Endothelial cell of umbilical vein (primary cell): Measurements from ENCODE around the gene SPNS2. TPM values are rescaled to one million over a fixed set of nuclear protein-coding genes. Genes with fewer than 3 reads are reported as not detected.
A peak's percentile ranks its signal among the peaks of the same experiment; 100 is the strongest.

Experiments used
- BruUV-seq: library from RNA; stranded (reverse); fragments of 400-500 nt; replicated peaks from 2 replicates; lab custom pipeline; 2021; lab: Mats Ljungman, UMichigan
- CTCF ChIA-PET: fragments of 300-600, 350-600 bp; sonication (Branson Sonifier 250); formaldehyde crosslinking; loops from one replicate; lab custom pipeline; 2021; ENCODE audit warnings: antibody characterized with exemption, inconsistent platforms; lab: Charles Lee
- POLR2A ChIA-PET: fragments of 300-600, 350-600 bp; sonication (Branson Sonifier 250); formaldehyde crosslinking; loops from one replicate; lab custom pipeline; 2021; ENCODE audit warnings: antibody characterized with exemption, inconsistent platforms; lab: Charles Lee
- DNase-seq: peaks from one replicate; pipeline ENCODE4 v3.0.0-alpha.2; 2011; ENCODE audit warnings: low read depth, low spot score
- FAIRE-seq: peaks from 2 replicates; lab custom pipeline; 2011; peaks lifted over from hg19 to GRCh38; lab: Jason Lieb, UNC
- H2AFZ ChIP-seq: 2 replicates; pipeline ENCODE4 v1.6.0; 2012; ENCODE audit warnings: low read depth, low read length, control low read depth, inconsistent platforms
- H3K27ac ChIP-seq: 2 replicates; pipeline ENCODE4 v1.5.1; 2011; ENCODE audit warnings: low read depth, mild to moderate bottlenecking, control low read depth, low read length, moderate library complexity; ENCODE audit not compliant: insufficient read depth
- H3K27me3 ChIP-seq, 2 experiments: 2 replicates each; pipeline versions ENCODE4 v1.6.0 to v1.6.1; 2011; ENCODE audit warnings: low read length in 2 of 2, mixed read lengths in 1 of 2; ENCODE audit not compliant: control insufficient read depth in 2 of 2, insufficient read depth in 2 of 2
- H3K36me3 ChIP-seq, 2 experiments: 2 replicates in 1 of 2; 3 replicates in 1 of 2; pipeline ENCODE4 v1.5.1; 2011; ENCODE audit warnings: low read length in 2 of 2, mild to moderate bottlenecking in 1 of 2, moderate library complexity in 1 of 2; ENCODE audit not compliant: control insufficient read depth in 2 of 2, insufficient read depth in 2 of 2; ENCODE audit errors: extremely low read depth in 1 of 2
- H3K4me1 ChIP-seq: 3 replicates; pipeline ENCODE4 v1.5.1; 2011; ENCODE audit warnings: mild to moderate bottlenecking, low read length; ENCODE audit not compliant: control insufficient read depth, insufficient read depth; ENCODE audit errors: extremely low read depth
- H3K4me2 ChIP-seq: 2 replicates; pipeline ENCODE4 v1.6.1; 2011; ENCODE audit warnings: low read length, control low read depth, mixed read lengths; ENCODE audit not compliant: insufficient read depth
- H3K4me3 ChIP-seq, 3 experiments: fragments of 200-600 bp in 1 of 3; sonication (generic), shearing (Covaris generic) in 1 of 3; replicated peaks in 1 of 3; 2 replicates each; pipeline ENCODE4 v1.5.1; 2011 to 2016; ENCODE audit warnings: control low read depth in 3 of 3, low read length in 3 of 3, mild to moderate bottlenecking in 2 of 3, inconsistent platforms in 1 of 3, low read depth in 1 of 3, moderate library complexity in 1 of 3; ENCODE audit not compliant: insufficient read depth in 1 of 3
- H3K79me2 ChIP-seq: 2 replicates; pipeline ENCODE4 v1.6.0; 2012; ENCODE audit warnings: low read length, inconsistent platforms; ENCODE audit not compliant: control insufficient read depth, insufficient read depth
- H3K9ac ChIP-seq: replicated peaks from 2 replicates; pipeline ENCODE3; 2011; ENCODE audit warnings: low read length, control low read depth; ENCODE audit not compliant: insufficient read depth; ENCODE audit errors: extremely low read depth
- H3K9me1 ChIP-seq: replicated peaks from 3 replicates; pipeline ENCODE4 v1.6.0; 2011; ENCODE audit warnings: mild to moderate bottlenecking, low read length; ENCODE audit not compliant: control insufficient read depth, insufficient read depth; ENCODE audit errors: extremely low read depth
- H3K9me3 ChIP-seq: replicated peaks from 2 replicates; pipeline ENCODE4 v1.5.1; 2012; ENCODE audit warnings: low read length, inconsistent platforms; ENCODE audit not compliant: control insufficient read depth, insufficient read depth
- H4K20me1 ChIP-seq: replicated peaks from 2 replicates; pipeline ENCODE3; 2011; ENCODE audit warnings: mild to moderate bottlenecking, low read length; ENCODE audit not compliant: control insufficient read depth, insufficient read depth; ENCODE audit errors: extremely low read depth
- EZH2 ChIP-seq: IDR thresholded peaks from 2 replicates; pipeline ENCODE4 v1.6.1; 2012; ENCODE audit warnings: borderline replicate concordance, low read depth, mild to moderate bottlenecking, moderate library complexity, low read length, inconsistent platforms; ENCODE audit not compliant: severe bottlenecking
- FOS ChIP-seq: IDR thresholded peaks from 2 replicates; pipeline ENCODE4 v1.6.1; 2011; ENCODE audit warnings: mild to moderate bottlenecking, low read length, moderate library complexity, borderline replicate concordance; ENCODE audit not compliant: insufficient read depth
- GATA2 ChIP-seq: IDR thresholded peaks from 2 replicates; pipeline ENCODE4 v1.7.0; 2011; ENCODE audit warnings: low read depth, mild to moderate bottlenecking, moderate library complexity, mixed read lengths, low read length; ENCODE audit not compliant: insufficient read length, insufficient read depth
- JUN ChIP-seq: IDR thresholded peaks from 2 replicates; pipeline ENCODE4 v1.6.1; 2011; ENCODE audit warnings: borderline replicate concordance, low read depth; ENCODE audit not compliant: insufficient read length, insufficient read depth
- MYC ChIP-seq: IDR thresholded peaks from one replicate; pipeline ENCODE4 v1.6.1; 2011; ENCODE audit warnings: mild to moderate bottlenecking, low read depth, low read length
- POLR2A ChIP-seq: IDR thresholded peaks from 2 replicates; pipeline ENCODE4 v1.6.1; 2012; ENCODE audit warnings: low read depth, mild to moderate bottlenecking, control low read depth, low read length
- POLR2AphosphoS5 ChIP-seq: IDR thresholded peaks from 2 replicates; pipeline ENCODE4 v1.6.1; 2012; ENCODE audit warnings: low read depth, mild to moderate bottlenecking, control low read depth, low read length, moderate library complexity; ENCODE audit not compliant: insufficient read depth
- dilution Hi-C: fragments of 300-500 bp; cut with MboI; formaldehyde crosslinking; loops from one replicate; pipeline ENCODE4 v1.15.0; 2019; ENCODE audit warnings: low sequenced_read_pairs; ENCODE audit not compliant: extremely low pct_ligation_motif_present
- intact Hi-C: fragments of 100-400 bp; cut with micrococcal nuclease; formaldehyde crosslinking; loops from one replicate; pipeline ENCODE4 v1.10.0; 2022
- polyA plus RNA-seq, 4 experiments: library from polyadenylated mRNA; depleted of rRNA in 3 of 4; stranded (reverse) in 3 of 4; unstranded in 1 of 4; fragments of >200 nt; gene quantifications; 2 replicates each; pipeline versions ENCODE4 v1.2.1 to v1.2.3, GENCODE V29; 2011 to 2012; ENCODE audit warnings: missing spikeins in 1 of 4
- total RNA-seq: library from RNA; stranded (reverse); gene quantifications from 2 replicates; pipeline ENCODE4 v1.2.3, GENCODE V29; 2021
- TF ChIP-seq, protein P1 (sequence below), 2 donors: IDR thresholded peaks; 1 replicate in 1 of 2; 2 replicates in 1 of 2; pipeline ENCODE4 v1.5.1; 2011; ENCODE audit warnings: low read length in 2 of 2, mild to moderate bottlenecking in 2 of 2, moderate library complexity in 2 of 2, control low read depth in 1 of 2, inconsistent platforms in 1 of 2, low read depth in 1 of 2; ENCODE audit not compliant: insufficient read depth in 1 of 2; ENCODE audit errors: extremely low read depth in 1 of 2
- TF ChIP-seq, protein P2 (sequence below): IDR thresholded peaks from 2 replicates; pipeline ENCODE4 v1.6.1; 2011; ENCODE audit not compliant: insufficient read depth, insufficient read length

Gene SPNS2
- total and polyA plus RNA-seq, 2 donors (not counting 3 experiments of a cell fraction or from before 2014, with no cell fraction given) = 70.2 to 77.3 TPM

DNA sequence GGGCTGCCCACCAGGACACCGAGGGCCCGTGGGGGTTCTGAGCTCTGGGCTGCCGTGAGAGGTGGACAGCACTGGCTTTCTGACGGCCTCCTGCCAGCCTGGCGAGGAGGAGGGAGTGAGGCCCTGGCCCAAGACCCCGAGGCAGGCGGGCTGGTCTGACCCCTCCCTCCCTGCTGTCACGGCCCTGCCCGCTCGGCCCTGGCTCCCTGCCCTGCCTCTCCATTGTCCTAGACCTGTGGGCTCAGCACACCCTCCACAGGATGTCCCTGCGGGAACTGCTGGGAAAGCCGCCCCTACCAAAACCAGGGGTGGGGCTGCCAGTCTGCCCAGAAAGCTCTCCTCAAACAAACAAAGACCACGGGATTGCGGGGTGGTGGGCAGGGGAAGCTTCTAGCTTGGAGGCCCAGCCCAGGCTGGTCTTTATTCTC is 20.7 kb downstream of the SPNS2 start:
- peak overlapping the region; percentile 34 for H2AFZ ChIP-seq
- ChIA-PET POLR2A (no interaction called here), CTCF (interaction anchor here (1.3 kb wide), 1 partner anchor 319 kb away, joined by 3 read pairs; no protein-coding TSS in a partner anchor)
- no peak overlapping the region for H3K4me2 ChIP-seq
- H3K9ac ChIP-seq = peak overlapping the region; percentile 33
- intact Hi-C loops = loop anchor here (1.0 to 2.0 kb wide), 2 partner anchors 12 to 15 kb away; no protein-coding TSS in a partner anchor
- peak overlapping the region; percentile 41 for H3K27ac ChIP-seq
- no peak overlapping the region for H3K4me3 ChIP-seq
- TF ChIP-seq, protein P1, sequence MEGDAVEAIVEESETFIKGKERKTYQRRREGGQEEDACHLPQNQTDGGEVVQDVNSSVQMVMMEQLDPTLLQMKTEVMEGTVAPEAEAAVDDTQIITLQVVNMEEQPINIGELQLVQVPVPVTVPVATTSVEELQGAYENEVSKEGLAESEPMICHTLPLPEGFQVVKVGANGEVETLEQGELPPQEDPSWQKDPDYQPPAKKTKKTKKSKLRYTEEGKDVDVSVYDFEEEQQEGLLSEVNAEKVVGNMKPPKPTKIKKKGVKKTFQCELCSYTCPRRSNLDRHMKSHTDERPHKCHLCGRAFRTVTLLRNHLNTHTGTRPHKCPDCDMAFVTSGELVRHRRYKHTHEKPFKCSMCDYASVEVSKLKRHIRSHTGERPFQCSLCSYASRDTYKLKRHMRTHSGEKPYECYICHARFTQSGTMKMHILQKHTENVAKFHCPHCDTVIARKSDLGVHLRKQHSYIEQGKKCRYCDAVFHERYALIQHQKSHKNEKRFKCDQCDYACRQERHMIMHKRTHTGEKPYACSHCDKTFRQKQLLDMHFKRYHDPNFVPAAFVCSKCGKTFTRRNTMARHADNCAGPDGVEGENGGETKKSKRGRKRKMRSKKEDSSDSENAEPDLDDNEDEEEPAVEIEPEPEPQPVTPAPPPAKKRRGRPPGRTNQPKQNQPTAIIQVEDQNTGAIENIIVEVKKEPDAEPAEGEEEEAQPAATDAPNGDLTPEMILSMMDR (IDR thresholded peaks at IDR 0.05; ENCODE audit: extremely low read depth in 1 of 2, insufficient read depth in 1 of 2, low read depth in 1 of 2, low read length in 2 of 2) = no peak
- TF ChIP-seq FOS (no peak), POLR2AphosphoS5 (no peak), POLR2A (no peak), JUN (no peak), MYC (no peak), EZH2 (no peak), GATA2 (no peak)
- TF ChIP-seq, protein P2, sequence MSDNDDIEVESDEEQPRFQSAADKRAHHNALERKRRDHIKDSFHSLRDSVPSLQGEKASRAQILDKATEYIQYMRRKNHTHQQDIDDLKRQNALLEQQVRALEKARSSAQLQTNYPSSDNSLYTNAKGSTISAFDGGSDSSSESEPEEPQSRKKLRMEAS = no peak
- peak; percentile 64 for FAIRE-seq
- no peaks in the 10 kb centered on the region for H3K27me3 ChIP-seq
- dilution Hi-C loops = no loop called here
- H3K4me1 ChIP-seq = peaks cover 21% of the 10 kb centered on the region
- H3K36me3 ChIP-seq = peaks cover 0 to 10% of the 10 kb centered on the region in 2 experiments
- no peaks in the 10 kb centered on the region for H3K9me1 ChIP-seq
- H3K79me2 ChIP-seq = no peaks in the 10 kb centered on the region
- BruUV-seq = no TSS peak
- peak; percentile 73 for DNase-seq
- no peaks in the 10 kb centered on the region for H4K20me1 ChIP-seq
- no peaks in the 10 kb centered on the region for H3K9me3 ChIP-seq
